HL-60 (cell line): Measurements from ENCODE around the gene MARCHF2.

Source experiments
- DNase-seq, 2 experiments: peaks; one replicate each; pipeline ENCODE4 v3.0.0-alpha.2; 2010 to 2020; ENCODE audit warnings: low read depth in 1 of 2, low spot score in 1 of 2
- H3K27ac ChIP-seq: fragments of 250-450 bp; sonication (Bioruptor Pico); replicated peaks from 2 replicates; pipeline ENCODE4 v1.5.1; 2020; ENCODE audit warnings: mild to moderate bottlenecking, moderate library complexity
- H3K27me3 ChIP-seq: fragments of 250-450 bp; sonication (Bioruptor Pico); 2 replicates; pipeline ENCODE4 v1.5.1; 2021; ENCODE audit warnings: mild to moderate bottlenecking, moderate library complexity; ENCODE audit not compliant: insufficient read depth, poor library complexity, severe bottlenecking
- H3K4me3 ChIP-seq: replicated peaks from 2 replicates; pipeline ENCODE4 v1.5.1; 2011; ENCODE audit warnings: mild to moderate bottlenecking, control low read depth, low read length; ENCODE audit not compliant: insufficient read depth
- GABPA ChIP-seq: IDR thresholded peaks from 2 replicates; pipeline ENCODE4 v1.6.1; 2012; ENCODE audit warnings: low read depth
- POLR2AphosphoS5 ChIP-seq: IDR thresholded peaks from 2 replicates; pipeline ENCODE4 v1.6.1; 2012; ENCODE audit warnings: low read depth
- SPI1 ChIP-seq: IDR thresholded peaks from 2 replicates; pipeline ENCODE4 v1.6.1; 2012; ENCODE audit warnings: low read depth, mild to moderate bottlenecking, borderline replicate concordance
- TF ChIP-seq, protein P1 (sequence below): IDR thresholded peaks from 2 replicates; pipeline ENCODE4 v1.6.1; 2012; ENCODE audit warnings: low read depth; ENCODE audit not compliant: insufficient replicate concordance
- TF ChIP-seq, protein P2 (sequence below): IDR thresholded peaks from one replicate; pipeline ENCODE4 v1.5.1; 2011; ENCODE audit warnings: low read length, control low read depth, inconsistent platforms; ENCODE audit not compliant: insufficient read depth

MARCHF2 gene

DNA sequence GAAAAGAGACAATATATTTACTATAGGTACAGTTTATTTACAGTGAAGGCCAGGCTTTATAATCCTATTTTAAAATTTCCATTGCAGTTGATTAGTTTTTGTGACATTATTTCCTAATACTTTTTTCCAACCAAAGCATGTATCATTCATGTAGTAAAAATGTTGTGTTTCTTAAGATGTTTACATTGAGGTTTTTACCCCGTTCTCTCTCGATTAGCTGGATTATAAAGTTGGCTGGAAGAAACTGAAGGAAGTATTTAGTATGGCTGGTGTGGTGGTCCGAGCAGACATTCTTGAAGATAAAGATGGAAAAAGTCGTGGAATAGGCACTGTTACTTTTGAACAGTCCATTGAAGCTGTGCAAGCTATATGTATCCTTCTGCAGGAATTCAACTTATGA, 52.9 kb downstream of the MARCHF2 start:
- Histone ChIP-seq H3K27ac (no peak overlapping the region), H3K4me3 (no peak overlapping the region), H3K27me3 (no peaks in the 10 kb centered on the region)
- TF ChIP-seq SPI1 (no peak), POLR2AphosphoS5 (no peak), GABPA (no peak)
- TF ChIP-seq, protein P1, sequence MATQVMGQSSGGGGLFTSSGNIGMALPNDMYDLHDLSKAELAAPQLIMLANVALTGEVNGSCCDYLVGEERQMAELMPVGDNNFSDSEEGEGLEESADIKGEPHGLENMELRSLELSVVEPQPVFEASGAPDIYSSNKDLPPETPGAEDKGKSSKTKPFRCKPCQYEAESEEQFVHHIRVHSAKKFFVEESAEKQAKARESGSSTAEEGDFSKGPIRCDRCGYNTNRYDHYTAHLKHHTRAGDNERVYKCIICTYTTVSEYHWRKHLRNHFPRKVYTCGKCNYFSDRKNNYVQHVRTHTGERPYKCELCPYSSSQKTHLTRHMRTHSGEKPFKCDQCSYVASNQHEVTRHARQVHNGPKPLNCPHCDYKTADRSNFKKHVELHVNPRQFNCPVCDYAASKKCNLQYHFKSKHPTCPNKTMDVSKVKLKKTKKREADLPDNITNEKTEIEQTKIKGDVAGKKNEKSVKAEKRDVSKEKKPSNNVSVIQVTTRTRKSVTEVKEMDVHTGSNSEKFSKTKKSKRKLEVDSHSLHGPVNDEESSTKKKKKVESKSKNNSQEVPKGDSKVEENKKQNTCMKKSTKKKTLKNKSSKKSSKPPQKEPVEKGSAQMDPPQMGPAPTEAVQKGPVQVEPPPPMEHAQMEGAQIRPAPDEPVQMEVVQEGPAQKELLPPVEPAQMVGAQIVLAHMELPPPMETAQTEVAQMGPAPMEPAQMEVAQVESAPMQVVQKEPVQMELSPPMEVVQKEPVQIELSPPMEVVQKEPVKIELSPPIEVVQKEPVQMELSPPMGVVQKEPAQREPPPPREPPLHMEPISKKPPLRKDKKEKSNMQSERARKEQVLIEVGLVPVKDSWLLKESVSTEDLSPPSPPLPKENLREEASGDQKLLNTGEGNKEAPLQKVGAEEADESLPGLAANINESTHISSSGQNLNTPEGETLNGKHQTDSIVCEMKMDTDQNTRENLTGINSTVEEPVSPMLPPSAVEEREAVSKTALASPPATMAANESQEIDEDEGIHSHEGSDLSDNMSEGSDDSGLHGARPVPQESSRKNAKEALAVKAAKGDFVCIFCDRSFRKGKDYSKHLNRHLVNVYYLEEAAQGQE, result no peak
- TF ChIP-seq, protein P2, sequence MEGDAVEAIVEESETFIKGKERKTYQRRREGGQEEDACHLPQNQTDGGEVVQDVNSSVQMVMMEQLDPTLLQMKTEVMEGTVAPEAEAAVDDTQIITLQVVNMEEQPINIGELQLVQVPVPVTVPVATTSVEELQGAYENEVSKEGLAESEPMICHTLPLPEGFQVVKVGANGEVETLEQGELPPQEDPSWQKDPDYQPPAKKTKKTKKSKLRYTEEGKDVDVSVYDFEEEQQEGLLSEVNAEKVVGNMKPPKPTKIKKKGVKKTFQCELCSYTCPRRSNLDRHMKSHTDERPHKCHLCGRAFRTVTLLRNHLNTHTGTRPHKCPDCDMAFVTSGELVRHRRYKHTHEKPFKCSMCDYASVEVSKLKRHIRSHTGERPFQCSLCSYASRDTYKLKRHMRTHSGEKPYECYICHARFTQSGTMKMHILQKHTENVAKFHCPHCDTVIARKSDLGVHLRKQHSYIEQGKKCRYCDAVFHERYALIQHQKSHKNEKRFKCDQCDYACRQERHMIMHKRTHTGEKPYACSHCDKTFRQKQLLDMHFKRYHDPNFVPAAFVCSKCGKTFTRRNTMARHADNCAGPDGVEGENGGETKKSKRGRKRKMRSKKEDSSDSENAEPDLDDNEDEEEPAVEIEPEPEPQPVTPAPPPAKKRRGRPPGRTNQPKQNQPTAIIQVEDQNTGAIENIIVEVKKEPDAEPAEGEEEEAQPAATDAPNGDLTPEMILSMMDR, result no peak
- DNase-seq, result no peak

DNA sequence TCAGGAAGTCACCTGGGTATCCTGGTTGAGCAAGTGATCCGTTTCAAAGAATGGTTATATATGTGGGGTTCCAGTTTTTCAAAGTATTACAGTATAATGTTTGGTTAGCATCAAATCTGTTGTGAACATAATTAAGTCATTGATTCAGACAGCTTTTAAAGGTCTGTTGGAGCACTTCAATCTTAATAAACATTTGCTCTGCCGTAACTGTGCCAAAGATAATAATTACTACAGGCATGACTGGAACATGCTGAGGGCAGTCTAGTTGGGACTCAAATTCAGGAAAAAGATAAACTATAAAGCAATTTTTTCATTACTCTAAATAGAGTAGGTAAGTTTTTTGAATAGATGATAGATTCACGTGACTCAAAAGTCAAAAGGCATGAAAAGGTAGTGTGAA, 55.0 kb downstream of the MARCHF2 start:
- H3K27me3 ChIP-seq, result no peaks in the 10 kb centered on the region
- H3K27ac ChIP-seq, result no peak overlapping the region
- TF ChIP-seq POLR2AphosphoS5 (no peak), SPI1 (no peak), GABPA (no peak)
- TF ChIP-seq, protein P1, result no peak
- TF ChIP-seq, protein P2, result no peak
- DNase-seq, result no peak
- H3K4me3 ChIP-seq, result no peak overlapping the region

DNA sequence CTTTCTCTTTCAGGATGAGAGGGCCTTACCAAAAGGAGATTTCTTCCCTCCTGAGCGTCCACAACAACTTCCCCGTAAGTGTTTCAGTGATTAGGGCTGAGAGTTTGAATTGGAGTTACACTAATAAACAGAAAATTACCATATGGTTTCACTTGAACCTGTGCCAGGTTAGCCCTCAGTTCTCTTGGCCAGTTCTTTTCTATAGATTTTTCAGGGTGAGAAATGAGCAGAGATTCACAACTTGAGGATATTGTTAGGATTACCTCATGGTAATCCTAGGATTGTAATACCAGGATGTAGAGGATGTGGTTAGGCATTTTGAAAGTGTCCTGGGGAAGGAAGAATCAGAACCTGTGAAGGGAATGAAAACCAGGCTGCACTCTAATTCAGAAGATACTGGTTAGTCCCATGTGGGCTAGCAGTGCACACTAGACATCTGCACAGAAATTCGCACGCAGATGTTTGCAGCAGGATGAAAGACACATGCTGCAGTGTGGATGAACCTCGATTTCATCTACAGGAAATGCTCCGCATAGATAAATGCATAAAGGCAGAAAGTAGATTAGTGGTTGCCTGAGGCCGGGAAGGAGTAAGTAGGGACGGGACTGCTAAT, 55.8 kb downstream of the MARCHF2 start:
- TF ChIP-seq POLR2AphosphoS5 (no peak), SPI1 (no peak), GABPA (no peak)
- TF ChIP-seq, protein P2, result no peak
- TF ChIP-seq, protein P1, result no peak
- H3K27ac ChIP-seq, result no peak overlapping the region
- H3K27me3 ChIP-seq, result no peaks in the 10 kb centered on the region
- no peak overlapping the region for H3K4me3 ChIP-seq
- DNase-seq, result no peak
